HG03342 (cell line): ENCODE measurements around the gene OR2T3.
"Not testable (repeated sequence)": the region's sequence is repeated elsewhere in the genome, so short reads cannot be mapped to it uniquely, and the experiment has no call there.

Experiments
- ATAC-seq: cut with Tn5 transposase; IDR thresholded peaks from one replicate; pipeline ENCODE4 v1.9.1; 2021; ENCODE audit warnings: mild to moderate bottlenecking, moderate library complexity; ENCODE audit not compliant: unreplicated experiment

OR2T3 gene

GRCh38 chr1:248473051-248473450 lies at the start of gene OR2T3:
Gene OR2T3, plus strand, starts transcription at chr1:248473351. Its CDS starts 0 bp downstream, at chr1:248473351.
- not testable (repeated sequence) for ATAC-seq

GRCh38 chr1:248427526-248428191 lies 45.5 kb upstream of the OR2T3 start:
- peak; percentile 42 for ATAC-seq

DNA sequence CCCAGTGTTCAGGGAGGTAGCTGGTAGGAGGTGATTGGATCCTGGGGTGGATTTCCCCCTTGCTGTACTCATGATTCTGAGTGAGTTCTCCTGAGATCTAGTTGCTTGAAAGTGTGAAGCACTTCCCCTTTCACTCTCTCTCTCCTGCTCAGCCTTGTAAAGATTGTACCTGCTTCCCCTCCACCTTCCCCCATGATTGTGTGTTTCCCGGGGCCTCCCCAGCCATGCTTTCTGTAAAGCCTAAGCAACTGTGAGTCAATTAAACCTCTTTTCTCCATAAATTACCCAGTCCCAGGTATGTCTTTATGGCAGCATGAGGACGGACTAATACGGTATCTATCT lies 45.0 kb upstream of the OR2T3 start:
- ATAC-seq, result peak; percentile 95

- ATAC-seq, result not testable (repeated sequence)
Measured at GRCh38 chr1:248431683-248432082, 41.5 kb upstream of the OR2T3 start.

- ATAC-seq, result peak; percentile 36
Measured at GRCh38 chr1:248432201-248432600, 41.0 kb upstream of the OR2T3 start.

DNA sequence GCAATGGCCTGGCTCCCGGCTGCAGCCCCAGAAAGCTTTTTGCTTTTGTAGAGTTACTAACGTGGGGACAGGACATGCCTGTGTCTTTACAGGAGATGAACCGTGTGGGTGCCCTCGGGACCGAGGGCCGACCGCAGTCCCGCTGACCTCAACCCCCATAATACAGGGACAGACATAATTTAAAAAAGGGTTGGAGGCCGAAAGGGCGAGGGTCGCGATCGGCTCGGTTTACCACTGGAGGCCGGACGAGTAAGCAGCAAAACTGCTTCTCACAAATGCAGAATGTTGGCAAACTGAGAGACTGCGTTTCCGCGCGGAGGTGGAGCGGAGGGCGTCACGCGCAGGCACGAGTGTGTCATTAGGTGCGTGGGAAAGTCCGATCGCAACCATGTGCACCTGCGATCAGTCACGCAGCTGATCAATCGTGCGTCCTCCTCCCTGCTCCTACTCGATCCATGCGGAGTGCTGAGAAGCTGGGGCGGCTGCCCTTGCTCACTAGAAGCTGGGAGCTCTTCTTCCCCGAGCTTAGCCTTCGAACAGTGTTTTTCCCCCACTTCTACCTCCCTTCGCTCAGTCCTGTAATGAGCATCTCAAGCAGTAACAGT lies 39.2 kb upstream of the OR2T3 start:
- not testable (repeated sequence) for ATAC-seq

GRCh38 chr1:248434913-248435312 lies 38.2 kb upstream of the OR2T3 start:
- ATAC-seq, result peak; percentile 41

- peak; percentile 36 for ATAC-seq
Measured at GRCh38 chr1:248436303-248436702, 36.8 kb upstream of the OR2T3 start.

- peak; percentile 38 for ATAC-seq
Measured at GRCh38 chr1:248438668-248439067, 34.5 kb upstream of the OR2T3 start.

- not testable (repeated sequence) for ATAC-seq
Measured at GRCh38 chr1:248439283-248439682, 33.9 kb upstream of the OR2T3 start.

DNA sequence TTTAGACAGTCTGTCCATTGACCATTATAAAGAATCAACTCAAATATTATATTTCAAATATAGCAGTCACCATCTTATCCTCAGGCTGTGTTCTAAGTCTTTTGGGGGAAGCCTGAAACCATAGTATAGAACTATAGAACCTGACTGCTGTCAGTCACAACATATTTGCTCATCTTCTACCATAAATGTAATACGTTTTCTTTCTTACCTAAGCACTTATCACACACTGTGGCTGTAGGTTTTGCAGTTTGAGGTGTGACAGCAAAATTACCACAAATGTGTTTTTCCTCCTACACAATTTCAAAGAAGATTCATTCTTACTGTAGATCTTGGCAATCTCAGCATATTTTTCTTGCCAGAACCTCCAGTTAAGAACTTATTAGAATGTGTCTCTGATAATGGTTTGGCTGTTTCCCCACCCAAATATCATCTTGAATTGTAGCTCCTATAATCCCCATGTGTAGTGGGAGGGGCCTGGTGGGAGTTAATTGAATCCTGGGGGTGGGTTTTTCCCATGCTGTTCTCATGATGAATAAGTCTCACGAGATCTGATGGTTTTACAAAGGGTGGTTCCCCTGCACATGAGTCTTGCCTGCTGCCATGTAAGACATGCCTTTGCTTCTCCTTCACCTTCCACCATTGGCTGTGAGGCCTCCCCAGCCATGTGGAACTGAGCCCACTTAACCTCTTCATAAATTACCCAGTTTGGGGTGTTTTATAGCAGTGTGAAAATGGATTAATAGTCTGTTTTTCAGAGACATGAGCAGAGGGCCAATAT lies 30.5 kb upstream of the OR2T3 start:
- ATAC-seq, result not testable (repeated sequence)

- not testable (repeated sequence) for ATAC-seq
Measured at GRCh38 chr1:248444603-248445002, 28.5 kb upstream of the OR2T3 start.

DNA sequence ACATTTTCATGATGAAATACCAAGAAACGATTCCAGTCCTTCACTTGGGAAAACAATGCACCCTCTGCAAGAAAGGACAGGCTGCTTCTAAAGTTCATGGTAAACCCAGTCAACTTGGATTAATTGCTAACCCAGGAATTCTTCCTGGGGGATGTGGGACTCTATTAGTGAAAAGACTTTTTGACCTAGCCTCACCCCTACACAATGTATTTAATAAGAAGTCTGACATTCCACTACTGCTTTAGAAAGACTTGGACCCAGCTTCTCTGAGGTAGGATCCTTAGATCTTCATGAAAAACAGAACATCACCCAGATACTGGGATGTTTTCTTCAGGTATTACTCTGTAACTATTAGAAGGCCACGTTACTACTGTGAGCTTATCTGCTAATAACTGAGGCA lies 27.8 kb upstream of the OR2T3 start, which contains the start of gene OR2T2:
Gene OR2T2 (plus strand): TSS at position 239 of the 400 bp plus-strand sequence. CDS start 7,161 bp downstream, outside the sequence.
- not testable (repeated sequence) for ATAC-seq

- peak; percentile 63 for ATAC-seq
Measured at GRCh38 chr1:248448409-248449074, 24.6 kb upstream of the OR2T3 start.

DNA sequence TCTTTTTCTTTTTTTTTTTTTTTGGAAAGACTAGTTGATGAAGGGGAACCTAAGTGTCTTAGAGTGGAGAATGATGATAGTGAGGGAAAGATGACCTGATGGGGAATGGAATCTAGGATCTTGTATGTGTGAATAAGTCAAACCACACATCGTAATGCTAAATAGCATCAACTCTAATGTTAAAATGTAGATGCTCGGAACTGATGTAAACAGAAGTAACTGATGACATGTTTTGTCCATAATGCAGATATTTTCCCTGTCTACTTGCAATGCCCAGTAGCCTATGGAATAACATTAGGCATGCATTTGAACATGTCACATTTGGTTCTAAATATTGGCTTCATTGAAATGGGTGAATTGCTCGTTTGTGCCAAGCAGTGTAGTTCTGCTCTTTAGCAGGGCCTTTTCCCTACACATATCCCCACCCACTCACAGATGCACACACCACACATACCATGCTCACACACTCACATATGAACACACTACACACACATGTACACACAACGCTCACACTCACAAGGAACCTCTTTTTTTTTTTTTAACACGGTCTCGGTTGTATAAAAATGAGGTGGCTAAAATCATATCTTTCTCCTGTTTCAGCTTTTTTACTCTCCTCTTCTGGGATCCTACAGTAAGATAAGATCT lies 23.2 kb upstream of the OR2T3 start:
- peak; percentile 1 for ATAC-seq

- peak; percentile 54 for ATAC-seq
Measured at GRCh38 chr1:248450466-248451145, 22.5 kb upstream of the OR2T3 start.

GRCh38 chr1:248453619-248454018 lies 19.5 kb upstream of the OR2T3 start:
- not testable (repeated sequence) for ATAC-seq

DNA sequence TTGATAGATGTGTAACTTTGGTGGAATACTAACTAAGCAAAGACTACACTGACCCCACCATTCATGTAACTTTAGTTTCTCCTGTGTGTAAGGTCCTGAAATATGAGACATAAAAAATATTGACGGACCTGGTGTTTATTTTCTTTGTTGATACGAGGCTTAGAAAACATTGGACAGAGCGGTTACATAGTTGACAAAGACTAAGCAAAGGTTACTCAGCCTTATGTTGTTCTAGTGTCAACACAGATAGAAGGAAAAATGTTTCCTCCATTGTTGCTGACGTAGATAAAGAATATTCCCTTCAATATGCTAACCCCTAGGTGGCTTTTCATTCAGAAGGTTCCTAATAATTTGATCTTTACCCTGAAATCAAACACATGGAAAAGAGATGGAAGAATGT lies 18.1 kb upstream of the OR2T3 start:
- ATAC-seq, result not testable (repeated sequence)

- ATAC-seq, result not testable (repeated sequence)
Measured at GRCh38 chr1:248456635-248457034, 16.5 kb upstream of the OR2T3 start.

DNA sequence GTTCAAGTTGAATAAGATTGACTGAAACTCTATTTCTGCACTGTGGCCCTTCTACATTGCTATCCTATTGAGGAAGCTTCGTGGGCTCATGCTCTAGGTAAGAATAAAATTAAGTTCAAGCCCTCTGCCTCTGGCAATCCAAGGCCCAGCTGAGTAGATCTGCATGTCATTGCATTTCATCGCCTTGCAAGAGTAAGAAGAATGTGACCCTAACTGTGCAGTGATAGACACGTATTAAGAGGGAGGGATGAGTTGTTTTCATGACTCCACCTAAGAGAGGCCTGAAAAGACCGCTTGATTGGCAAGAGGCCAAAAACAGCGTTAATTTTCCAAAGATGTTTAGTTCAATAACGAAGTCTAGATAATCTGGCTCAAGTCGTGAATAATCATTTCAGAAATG lies 14.0 kb upstream of the OR2T3 start:
- not testable (repeated sequence) for ATAC-seq
